ENCODE data around the gene TRMT2B.

The TRMT2B gene

GRCh38 chrX:101051549-101052302 lies at the start of gene TRMT2B (continued):
- TF ChIP-seq, protein P1, sequence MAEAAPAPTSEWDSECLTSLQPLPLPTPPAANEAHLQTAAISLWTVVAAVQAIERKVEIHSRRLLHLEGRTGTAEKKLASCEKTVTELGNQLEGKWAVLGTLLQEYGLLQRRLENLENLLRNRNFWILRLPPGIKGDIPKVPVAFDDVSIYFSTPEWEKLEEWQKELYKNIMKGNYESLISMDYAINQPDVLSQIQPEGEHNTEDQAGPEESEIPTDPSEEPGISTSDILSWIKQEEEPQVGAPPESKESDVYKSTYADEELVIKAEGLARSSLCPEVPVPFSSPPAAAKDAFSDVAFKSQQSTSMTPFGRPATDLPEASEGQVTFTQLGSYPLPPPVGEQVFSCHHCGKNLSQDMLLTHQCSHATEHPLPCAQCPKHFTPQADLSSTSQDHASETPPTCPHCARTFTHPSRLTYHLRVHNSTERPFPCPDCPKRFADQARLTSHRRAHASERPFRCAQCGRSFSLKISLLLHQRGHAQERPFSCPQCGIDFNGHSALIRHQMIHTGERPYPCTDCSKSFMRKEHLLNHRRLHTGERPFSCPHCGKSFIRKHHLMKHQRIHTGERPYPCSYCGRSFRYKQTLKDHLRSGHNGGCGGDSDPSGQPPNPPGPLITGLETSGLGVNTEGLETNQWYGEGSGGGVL (tag by site-specific recombination; IDR thresholded peaks at IDR 0.05) = peak; percentile 81
- TF ChIP-seq MEIS1 (CRISPR knock-in tag; IDR thresholded peaks at IDR 0.05; ENCODE audit: borderline replicate concordance) (no peak), ZNF280C (tag by site-specific recombination; IDR thresholded peaks at IDR 0.05) (no peak), ZNF529 (tag by site-specific recombination; IDR thresholded peaks at IDR 0.05; ENCODE audit: insufficient replicate concordance) (no peak)

DNA sequence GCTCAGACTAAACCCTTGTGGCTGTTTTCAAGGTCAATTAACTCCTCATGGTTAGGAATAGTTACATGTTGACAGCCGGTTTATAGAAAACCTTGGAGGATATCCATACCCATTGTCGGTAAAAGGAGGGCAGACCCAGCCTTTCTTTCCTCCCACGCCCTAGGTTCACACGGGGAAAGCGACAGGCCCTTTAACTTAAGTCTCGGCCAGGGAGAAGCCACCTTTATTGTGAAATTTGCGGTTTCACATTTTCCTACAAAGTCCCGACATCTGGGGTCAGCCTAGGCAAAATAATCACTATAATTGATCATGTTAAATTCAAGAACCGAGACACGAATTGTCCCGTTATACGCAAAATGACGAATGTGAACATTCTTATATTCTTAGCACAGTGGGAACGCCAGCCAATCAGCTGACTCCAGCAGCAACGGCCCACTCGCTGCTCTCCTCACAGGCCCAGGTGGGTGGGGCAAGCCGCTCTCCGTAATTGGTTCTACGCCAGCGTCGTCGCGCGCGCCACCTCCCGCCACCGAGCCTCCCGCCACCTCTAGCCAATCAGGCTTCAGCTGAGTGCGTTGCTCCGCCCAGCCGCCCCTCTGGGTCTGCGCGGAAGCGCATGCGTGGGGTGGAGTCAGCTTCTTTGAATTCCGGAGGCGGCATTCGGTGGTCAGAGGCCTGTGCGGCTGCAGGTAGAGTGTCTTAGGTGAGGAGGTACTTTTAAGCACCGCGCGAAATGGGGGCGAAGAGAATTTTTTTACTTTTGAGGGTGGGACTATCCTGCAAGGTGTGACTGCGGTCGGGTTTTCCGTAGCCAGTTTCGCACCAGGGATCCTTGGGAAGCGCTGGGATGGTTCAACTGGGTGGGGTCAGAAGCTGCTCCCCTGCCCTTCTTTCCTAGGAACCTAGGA lies 45.9 kb upstream of the TRMT2B start, which contains the start of gene CENPI:
Gene CENPI, plus strand, starts transcription at position 659 of the 908 bp plus-strand sequence. CDS start 2,867 bp downstream, outside the sequence.
- H3K4me1 ChIP-seq (ENCODE audit: control insufficient read depth, insufficient read depth, low read length) = no peaks in the 10 kb centered on the region
- no peaks in the 10 kb centered on the region for H3K9me3 ChIP-seq (ENCODE audit: control insufficient read depth, insufficient read depth, low read depth, low read length)
- peaks cover 4 to 25% of the 10 kb centered on the region in 2 experiments; a peak in 2 of 3 replicates for H3K36me3 ChIP-seq (ENCODE audit: control insufficient read depth in 2 of 2, insufficient read depth in 1 of 2, low read length in 2 of 2)
- H3K4me3 ChIP-seq (ENCODE audit: low read depth, low read length) = peak within 1 kb of the TSS; percentile 46
- ChIA-PET CTCF (interaction anchor here (0.8 kb wide), 1 partner anchor 36 kb away, joined by 3 read pairs; no protein-coding TSS in a partner anchor), POLR2A (interaction anchor here (0.6 to 1.5 kb wide), 12 partner anchors 11 to 293 kb away, joined by 3 to 8 read pairs (median 3); partner anchors contain the start of genes CSTF2, RPL36A, TIMM8A and XKRX)
- H3K27ac ChIP-seq (ENCODE audit: extremely low read depth, low read depth, low read length) = no peak within 1 kb of the TSS
- TF ChIP-seq ZNF266 (tag by site-specific recombination; IDR thresholded peaks at IDR 0.05; ENCODE audit: low read depth) (no peak), ZNF529 (tag by site-specific recombination; IDR thresholded peaks at IDR 0.05; ENCODE audit: insufficient replicate concordance) (no peak), FEZF1 (tag by site-specific recombination; IDR thresholded peaks at IDR 0.05) (peak; percentile 70), ZNF596 (tag by site-specific recombination; IDR thresholded peaks at IDR 0.05) (no peak), ZNF621 (tag by site-specific recombination; IDR thresholded peaks at IDR 0.05) (no peak), ZNF292 (tag by site-specific recombination; IDR thresholded peaks at IDR 0.05; ENCODE audit: borderline replicate concordance, low read depth) (no peak), GLIS2 (tag by site-specific recombination; IDR thresholded peaks at IDR 0.05) (peak; percentile 89), ZNF335 (tag by site-specific recombination; conservative IDR thresholded peaks at IDR 0.05) (peak; percentile 58), ZSCAN18 (tag by site-specific recombination; IDR thresholded peaks at IDR 0.05) (no peak), OVOL3 (tag by site-specific recombination; IDR thresholded peaks at IDR 0.05) (no peak), ZFP41 (tag by site-specific recombination; IDR thresholded peaks at IDR 0.05; ENCODE audit: borderline replicate concordance) (no peak), ZNF48 (tag by site-specific recombination; IDR thresholded peaks at IDR 0.05) (no peak), ZNF2 (tag by site-specific recombination; IDR thresholded peaks at IDR 0.05) (no peak), ZBTB26 (tag by site-specific recombination; optimal IDR thresholded peaks at IDR 0.05) (peak; percentile 48), ZNF629 (tag by site-specific recombination; IDR thresholded peaks at IDR 0.05) (peak; percentile 66), ZNF140 (tag by site-specific recombination; IDR thresholded peaks at IDR 0.05) (no peak), ZBTB1 (tag by site-specific recombination; IDR thresholded peaks at IDR 0.05) (no peak), ZBTB48 (tag by site-specific recombination; IDR thresholded peaks at IDR 0.05) (no peak), ZNF776 (tag by site-specific recombination; IDR thresholded peaks at IDR 0.05; ENCODE audit: borderline replicate concordance) (no peak), HOXA7 (CRISPR knock-in tag; IDR thresholded peaks at IDR 0.05; ENCODE audit: borderline replicate concordance) (no peak)
- TF ChIP-seq, protein P2, sequence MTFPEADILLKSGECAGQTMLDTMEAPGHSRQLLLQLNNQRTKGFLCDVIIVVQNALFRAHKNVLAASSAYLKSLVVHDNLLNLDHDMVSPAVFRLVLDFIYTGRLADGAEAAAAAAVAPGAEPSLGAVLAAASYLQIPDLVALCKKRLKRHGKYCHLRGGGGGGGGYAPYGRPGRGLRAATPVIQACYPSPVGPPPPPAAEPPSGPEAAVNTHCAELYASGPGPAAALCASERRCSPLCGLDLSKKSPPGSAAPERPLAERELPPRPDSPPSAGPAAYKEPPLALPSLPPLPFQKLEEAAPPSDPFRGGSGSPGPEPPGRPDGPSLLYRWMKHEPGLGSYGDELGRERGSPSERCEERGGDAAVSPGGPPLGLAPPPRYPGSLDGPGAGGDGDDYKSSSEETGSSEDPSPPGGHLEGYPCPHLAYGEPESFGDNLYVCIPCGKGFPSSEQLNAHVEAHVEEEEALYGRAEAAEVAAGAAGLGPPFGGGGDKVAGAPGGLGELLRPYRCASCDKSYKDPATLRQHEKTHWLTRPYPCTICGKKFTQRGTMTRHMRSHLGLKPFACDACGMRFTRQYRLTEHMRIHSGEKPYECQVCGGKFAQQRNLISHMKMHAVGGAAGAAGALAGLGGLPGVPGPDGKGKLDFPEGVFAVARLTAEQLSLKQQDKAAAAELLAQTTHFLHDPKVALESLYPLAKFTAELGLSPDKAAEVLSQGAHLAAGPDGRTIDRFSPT (tag by site-specific recombination; IDR thresholded peaks at IDR 0.05) = no peak

All from HEK293 (cell line).